ENCODE measurements around the gene PTPRN2. TPM values are rescaled to one million over a fixed set of nuclear protein-coding genes. Genes with fewer than 3 reads are reported as not detected.

The PTPRN2 gene
- total and polyA plus RNA-seq, 2 donors (not counting 3 experiments of a cell fraction or from before 2014, with no cell fraction given): 0.62 to 0.88 TPM

DNA sequence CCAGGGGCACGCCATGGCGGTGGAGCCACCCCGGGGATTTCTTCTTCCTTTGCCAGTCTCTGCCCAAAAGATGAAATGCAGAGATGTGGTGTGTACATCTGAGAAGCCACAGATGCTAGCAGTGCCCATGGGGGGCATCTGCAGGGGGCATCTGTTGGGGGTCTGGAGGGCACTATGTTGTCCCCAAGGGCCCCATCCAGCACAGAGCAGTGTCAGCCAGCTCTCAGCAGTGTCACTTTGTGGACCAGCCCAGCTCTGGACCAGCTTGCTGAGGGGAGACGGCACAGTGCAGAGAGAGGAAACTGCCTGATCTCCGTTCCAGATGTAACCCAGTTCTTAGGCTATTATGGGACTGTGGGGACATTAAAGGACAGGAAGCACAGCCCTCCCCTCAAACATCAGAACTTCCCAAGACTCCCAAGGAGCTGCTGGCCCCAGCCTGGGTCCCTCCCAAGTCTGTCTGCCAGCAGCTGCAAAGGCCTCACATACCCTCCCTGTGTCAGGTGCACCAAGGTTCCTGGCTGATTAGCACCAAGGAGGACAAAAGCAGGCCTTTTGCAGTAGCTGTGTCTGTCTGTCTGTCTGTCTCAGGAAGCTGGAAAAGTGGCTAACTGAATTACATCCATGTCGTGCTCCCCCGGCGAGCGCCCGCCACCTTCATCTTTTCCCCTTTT is 536.5 kb downstream of the PTPRN2 start:
- BruUV-seq (replicated peaks): no TSS peak
- Histone ChIP-seq H4K20me1 (replicated peaks; ENCODE audit: control insufficient read depth, extremely low read depth, insufficient read depth, low read length) (no peaks in the 10 kb centered on the region), H3K27ac (ENCODE audit: insufficient read depth, low read depth, low read length) (no peak overlapping the region), H3K4me2 (ENCODE audit: insufficient read depth, low read length) (no peak overlapping the region), H3K36me3 (ENCODE audit: control insufficient read depth in 2 of 2, extremely low read depth in 1 of 2, insufficient read depth in 2 of 2, low read length in 2 of 2) (no peaks in the 10 kb centered on the region), H3K9me1 (replicated peaks; ENCODE audit: control insufficient read depth, extremely low read depth, insufficient read depth, low read length) (no peaks in the 10 kb centered on the region), H3K9ac (replicated peaks; ENCODE audit: extremely low read depth, insufficient read depth, low read length) (no peak overlapping the region), H2AFZ (ENCODE audit: low read depth, low read length) (no peak overlapping the region), H3K79me2 (ENCODE audit: control insufficient read depth, insufficient read depth, low read length) (no peaks in the 10 kb centered on the region), H3K27me3 (ENCODE audit: control insufficient read depth in 2 of 2, insufficient read depth in 2 of 2, low read length in 2 of 2) (no peaks in the 10 kb centered on the region), H3K4me3 (replicated peaks in 1 of 3; ENCODE audit: insufficient read depth in 1 of 3, low read depth in 1 of 3, low read length in 3 of 3) (no peak overlapping the region), H3K9me3 (replicated peaks; ENCODE audit: control insufficient read depth, insufficient read depth, low read length) (peaks cover 4% of the 10 kb centered on the region), H3K4me1 (ENCODE audit: control insufficient read depth, extremely low read depth, insufficient read depth, low read length) (no peaks in the 10 kb centered on the region)
- FAIRE-seq (no peak), DNase-seq (ENCODE audit: low read depth, low spot score) (no peak)
- dilution Hi-C loops (cut with MboI; ENCODE audit: extremely low pct_ligation_motif_present, low sequenced_read_pairs) (no loop called here), intact Hi-C loops (cut with micrococcal nuclease) (no loop called here)
- TF ChIP-seq JUN (IDR thresholded peaks at IDR 0.05; ENCODE audit: borderline replicate concordance, insufficient read depth, insufficient read length, low read depth) (no peak), GATA2 (IDR thresholded peaks at IDR 0.05; ENCODE audit: insufficient read depth, insufficient read length, low read depth, low read length) (no peak), POLR2A (IDR thresholded peaks at IDR 0.05; ENCODE audit: low read depth, low read length) (no peak), MYC (IDR thresholded peaks at IDR 0.05; ENCODE audit: low read depth, low read length) (no peak), POLR2AphosphoS5 (IDR thresholded peaks at IDR 0.05; ENCODE audit: insufficient read depth, low read depth, low read length) (no peak), FOS (IDR thresholded peaks at IDR 0.05; ENCODE audit: borderline replicate concordance, insufficient read depth, low read length) (no peak), EZH2 (IDR thresholded peaks at IDR 0.05; ENCODE audit: borderline replicate concordance, low read depth, low read length, severe bottlenecking) (no peak)
- TF ChIP-seq, protein P1, sequence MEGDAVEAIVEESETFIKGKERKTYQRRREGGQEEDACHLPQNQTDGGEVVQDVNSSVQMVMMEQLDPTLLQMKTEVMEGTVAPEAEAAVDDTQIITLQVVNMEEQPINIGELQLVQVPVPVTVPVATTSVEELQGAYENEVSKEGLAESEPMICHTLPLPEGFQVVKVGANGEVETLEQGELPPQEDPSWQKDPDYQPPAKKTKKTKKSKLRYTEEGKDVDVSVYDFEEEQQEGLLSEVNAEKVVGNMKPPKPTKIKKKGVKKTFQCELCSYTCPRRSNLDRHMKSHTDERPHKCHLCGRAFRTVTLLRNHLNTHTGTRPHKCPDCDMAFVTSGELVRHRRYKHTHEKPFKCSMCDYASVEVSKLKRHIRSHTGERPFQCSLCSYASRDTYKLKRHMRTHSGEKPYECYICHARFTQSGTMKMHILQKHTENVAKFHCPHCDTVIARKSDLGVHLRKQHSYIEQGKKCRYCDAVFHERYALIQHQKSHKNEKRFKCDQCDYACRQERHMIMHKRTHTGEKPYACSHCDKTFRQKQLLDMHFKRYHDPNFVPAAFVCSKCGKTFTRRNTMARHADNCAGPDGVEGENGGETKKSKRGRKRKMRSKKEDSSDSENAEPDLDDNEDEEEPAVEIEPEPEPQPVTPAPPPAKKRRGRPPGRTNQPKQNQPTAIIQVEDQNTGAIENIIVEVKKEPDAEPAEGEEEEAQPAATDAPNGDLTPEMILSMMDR (IDR thresholded peaks at IDR 0.05; ENCODE audit: extremely low read depth in 1 of 2, insufficient read depth in 1 of 2, low read depth in 1 of 2, low read length in 2 of 2): no peak
- TF ChIP-seq, protein P2, sequence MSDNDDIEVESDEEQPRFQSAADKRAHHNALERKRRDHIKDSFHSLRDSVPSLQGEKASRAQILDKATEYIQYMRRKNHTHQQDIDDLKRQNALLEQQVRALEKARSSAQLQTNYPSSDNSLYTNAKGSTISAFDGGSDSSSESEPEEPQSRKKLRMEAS (IDR thresholded peaks at IDR 0.05; ENCODE audit: insufficient read depth, insufficient read length): no peak
- POLR2A ChIA-PET: no interaction called here
- CTCF ChIA-PET: no interaction called here

All from endothelial cell of umbilical vein (primary cell).